HepG2 (cell line): ENCODE data around the gene AFTPH. TPM values are rescaled to one million over a fixed set of nuclear protein-coding genes. Genes with fewer than 3 reads are reported as not detected.
A peak's percentile ranks its signal among the peaks of the same experiment; 100 is the strongest.

ENCODE experiments used
- ADNP ChIP-seq: sonication (generic); formaldehyde crosslinking; IDR thresholded peaks from 2 replicates; pipeline ENCODE4 v1.4.0; 2020; ENCODE audit warnings: missing genetic modification reagents
- ATF6 ChIP-seq: sonication (generic); formaldehyde crosslinking; conservative IDR thresholded peaks from 2 replicates; pipeline ENCODE4 v1.4.0; 2020; ENCODE audit warnings: missing genetic modification reagents
- BRCA1 ChIP-seq: sonication (generic); formaldehyde crosslinking; IDR thresholded peaks from 2 replicates; pipeline ENCODE4 v1.4.0; 2020; ENCODE audit warnings: missing genetic modification reagents
- CREB1 ChIP-seq, 2 experiments: fragments of 450-650 bp in 1 of 2; IDR thresholded peaks; 2 replicates each; pipeline ENCODE4 v1.6.1; 2016 to 2017; ENCODE audit warnings: control low read depth in 1 of 2, mild to moderate bottlenecking in 1 of 2, missing compliant biosample characterization in 1 of 2, missing genetic modification characterization in 1 of 2
- HOXA3 ChIP-seq: sonication (generic); formaldehyde crosslinking; IDR thresholded peaks from 2 replicates; pipeline ENCODE4 v1.5.0; 2020; ENCODE audit warnings: missing genetic modification reagents
- MAF1 ChIP-seq: sonication (generic); formaldehyde crosslinking; IDR thresholded peaks from 2 replicates; pipeline ENCODE4 v1.5.0; 2020; ENCODE audit warnings: missing genetic modification reagents, borderline replicate concordance
- POLR2A ChIP-seq, 2 experiments: IDR thresholded peaks; 2 replicates each; pipeline ENCODE4 v1.6.1; 2011; ENCODE audit warnings: low read depth in 2 of 2, low read length in 2 of 2, mild to moderate bottlenecking in 1 of 2, moderate library complexity in 1 of 2; ENCODE audit not compliant: insufficient read depth in 1 of 2
- PRDM4 ChIP-seq: sonication (generic); formaldehyde crosslinking; IDR thresholded peaks from 2 replicates; pipeline ENCODE4 v1.9.0; 2021; ENCODE audit warnings: missing genetic modification reagents, borderline replicate concordance
- PRPF4 ChIP-seq: fragments of 200-400 bp; formaldehyde crosslinking; IDR thresholded peaks from 2 replicates; pipeline ENCODE4 v1.6.1; 2016; ENCODE audit warnings: low read length, low read depth; ENCODE audit not compliant: poor library complexity, severe bottlenecking
- RELA ChIP-seq: sonication (generic); formaldehyde crosslinking; IDR thresholded peaks from 2 replicates; pipeline ENCODE4 v1.4.0; 2020; ENCODE audit warnings: missing genetic modification reagents
- SOX6 ChIP-seq, 2 experiments: fragments of 450-650 bp in 1 of 2; sonication (generic) in 1 of 2; formaldehyde crosslinking in 1 of 2; IDR thresholded peaks; 2 replicates each; pipeline versions ENCODE4 v1.4.0 to v1.6.1; 2017 to 2020; ENCODE audit warnings: antibody characterized with exemption in 1 of 2, mild to moderate bottlenecking in 1 of 2, missing genetic modification reagents in 1 of 2
- SP2 ChIP-seq: sonication (generic); formaldehyde crosslinking; IDR thresholded peaks from 2 replicates; pipeline ENCODE4 v1.5.1; 2020; ENCODE audit warnings: mild to moderate bottlenecking, missing genetic modification reagents
- ZBED4 ChIP-seq: sonication (generic); formaldehyde crosslinking; IDR thresholded peaks from 2 replicates; pipeline ENCODE4 v1.4.0; 2020; ENCODE audit warnings: missing genetic modification reagents, borderline replicate concordance
- ZKSCAN1 ChIP-seq: fragments of 150-350 bp; IDR thresholded peaks from 2 replicates; pipeline ENCODE4 v1.6.1; 2014; ENCODE audit warnings: low read length
- ZNF280D ChIP-seq: sonication (generic); formaldehyde crosslinking; IDR thresholded peaks from 2 replicates; pipeline ENCODE4 v1.5.1; 2020; ENCODE audit warnings: mild to moderate bottlenecking, missing genetic modification reagents
- ZNF546 ChIP-seq: sonication (generic); formaldehyde crosslinking; conservative IDR thresholded peaks from 2 replicates; pipeline ENCODE4 v1.8.1; 2023; ENCODE audit warnings: mild to moderate bottlenecking, missing genetic modification reagents
- ZNF780A ChIP-seq: sonication (generic); formaldehyde crosslinking; IDR thresholded peaks from 2 replicates; pipeline ENCODE4 v1.8.0; 2022; ENCODE audit warnings: mild to moderate bottlenecking, missing genetic modification reagents, moderate library complexity
- polyA plus RNA-seq, 8 experiments: library from polyadenylated mRNA; depleted of rRNA in 3 of 8; stranded (reverse) in 7 of 8; unstranded in 1 of 8; fragments of >200 nt; fragmentation: Illumina TruSeq in 4 of 8; extraction: Trizol in 4 of 8; gene quantifications; 2 replicates each; pipeline versions ENCODE4 v1.2.1 to v1.2.3, GENCODE V29; 2011 to 2016; ENCODE audit warnings: low read depth in 4 of 8, missing spikeins in 1 of 8, mixed read lengths in 1 of 8; ENCODE audit not compliant: insufficient read depth in 1 of 8
- total RNA-seq, 5 experiments: library from RNA; depleted of rRNA; stranded (reverse); fragments of >200 nt; fragmentation: Illumina TruSeq; extraction: Trizol; gene quantifications; 2 replicates each; pipeline ENCODE4 v1.2.3, GENCODE V29; 2016; ENCODE audit warnings: low read depth in 1 of 5

AFTPH gene
- total and polyA plus RNA-seq, 2 of the 13 experiments (the other 11 are each of a cell fraction or from before 2014, with no cell fraction given) = 27.5 to 36.8 TPM

- TF ChIP-seq CREB1 (IDR thresholded peaks at IDR 0.05) = no peak
- TF ChIP-seq CREB1 (CRISPR knock-in tag; IDR thresholded peaks at IDR 0.05) = 0 out of 2 replicates have a peak, but pooled peaks have one; percentile 26
- TF ChIP-seq ZNF780A (CRISPR knock-in tag) = no peak
- no peak for TF ChIP-seq ADNP (CRISPR knock-in tag)
- no peak for TF ChIP-seq SP2 (CRISPR knock-in tag)
- no peak for TF ChIP-seq ZNF280D (CRISPR knock-in tag)
- TF ChIP-seq HOXA3 (CRISPR knock-in tag) = no peak
- TF ChIP-seq PRDM4 = no peak
- TF ChIP-seq BRCA1 (CRISPR knock-in tag) = no peak
- TF ChIP-seq ATF6 (CRISPR knock-in tag) = no peak
- no peak for TF ChIP-seq ZBED4 (CRISPR knock-in tag)
- TF ChIP-seq POLR2A (IDR thresholded peaks at IDR 0.05; ENCODE audit: insufficient read depth in 1 of 2, low read depth in 2 of 2, low read length in 2 of 2) = no peak
- TF ChIP-seq MAF1 (CRISPR knock-in tag) = no peak
- no peak for TF ChIP-seq ZNF546 (CRISPR knock-in tag)
- no peak for TF ChIP-seq ZKSCAN1
- no peak for TF ChIP-seq SOX6 (IDR thresholded peaks at IDR 0.05)
- TF ChIP-seq SOX6 (CRISPR knock-in tag; IDR thresholded peaks at IDR 0.05) = peak; percentile 98
- no peak for TF ChIP-seq PRPF4
- TF ChIP-seq RELA (CRISPR knock-in tag) = no peak
Measured at GRCh38 chr2:64516651-64517510, 7.2 kb upstream of the AFTPH start (continued).
